ENCODE data around the gene MAST4.

Gene MAST4

GRCh38 chr5:66647146-66647856 lies 51.1 kb downstream of the MAST4 start:
- in situ Hi-C loops (cut with HindIII; ENCODE audit: low pct_ligation_motif_present, low sequenced_read_pairs), result no loop called here
- Histone ChIP-seq H3K27me3 (replicated peaks) (no peaks in the 10 kb centered on the region), H3K4me3 (ENCODE audit: low read depth, low read length) (no peak overlapping the region), H3K36me3 (replicated peaks) (no peaks in the 10 kb centered on the region), H3K27ac (no peak overlapping the region)
- TF ChIP-seq CTCF (IDR thresholded peaks at IDR 0.05; ENCODE audit: low read depth, low read length, missing control alignments), result no peak
- no peak for DNase-seq

- Histone ChIP-seq H3K27me3 (replicated peaks) (no peaks in the 10 kb centered on the region), H3K4me3 (ENCODE audit: low read depth, low read length) (no peak overlapping the region), H3K36me3 (replicated peaks) (no peaks in the 10 kb centered on the region), H3K27ac (no peak overlapping the region)
- TF ChIP-seq CTCF (IDR thresholded peaks at IDR 0.05; ENCODE audit: low read depth, low read length, missing control alignments), result no peak
- no peak for DNase-seq
- in situ Hi-C loops (cut with HindIII; ENCODE audit: low pct_ligation_motif_present, low sequenced_read_pairs), result no loop called here
These were observed 56.6 kb downstream of the MAST4 start for GRCh38 chr5:66652818-66653217.

GRCh38 chr5:66653325-66653724 lies 57.1 kb downstream of the MAST4 start:
- H3K4me3 ChIP-seq (ENCODE audit: low read depth, low read length), result no peak overlapping the region
- no peak overlapping the region for H3K27ac ChIP-seq
- no peak for TF ChIP-seq CTCF (IDR thresholded peaks at IDR 0.05; ENCODE audit: low read depth, low read length, missing control alignments)
- DNase-seq, result peak; percentile 62
- no peaks in the 10 kb centered on the region for H3K36me3 ChIP-seq (replicated peaks)
- H3K27me3 ChIP-seq (replicated peaks), result no peaks in the 10 kb centered on the region
- in situ Hi-C loops (cut with HindIII; ENCODE audit: low pct_ligation_motif_present, low sequenced_read_pairs), result no loop called here

DNA sequence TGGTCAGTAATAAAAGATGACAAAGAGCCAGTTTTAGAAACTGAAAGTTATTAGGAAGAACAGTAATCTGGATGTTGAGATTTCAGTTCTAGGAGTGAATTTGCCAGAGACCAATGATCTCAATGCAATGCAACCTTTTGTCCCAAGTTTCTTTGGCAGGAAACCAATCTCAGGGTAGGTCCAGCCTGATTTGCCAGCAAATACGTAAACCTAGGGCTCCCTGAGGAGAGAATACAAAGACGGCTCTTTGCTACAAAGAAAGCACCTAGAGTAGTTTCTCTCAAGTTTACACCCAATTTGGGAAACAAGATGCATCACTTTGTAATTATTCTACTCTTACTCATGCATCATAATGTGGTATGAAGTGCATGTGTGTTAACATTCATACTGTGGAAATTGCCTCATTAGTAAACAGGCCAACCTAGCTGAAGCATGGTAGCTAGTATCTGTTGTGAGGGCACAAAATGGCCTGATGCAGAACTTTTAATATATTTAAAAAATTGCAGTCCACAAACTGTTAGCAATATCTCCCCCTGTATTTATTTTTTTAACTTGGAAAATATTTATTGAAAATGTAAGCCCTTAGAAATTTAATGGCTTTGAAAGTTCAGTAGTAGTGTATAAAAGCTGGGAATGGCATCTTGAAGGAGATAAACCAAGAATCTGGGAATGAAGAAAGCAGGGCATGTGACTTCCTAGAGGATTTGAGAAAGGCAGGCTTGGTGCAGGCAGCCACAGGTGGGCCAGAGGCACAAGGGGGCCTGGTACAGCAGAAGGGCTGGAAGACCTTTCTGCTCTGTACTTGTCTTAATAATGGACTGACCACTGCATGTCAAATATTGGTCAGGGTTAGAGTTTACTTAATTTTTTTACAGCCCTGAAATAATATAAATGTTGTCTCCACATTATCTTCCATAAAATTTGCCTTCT lies 59.5 kb downstream of the MAST4 start:
- no peaks in the 10 kb centered on the region for H3K36me3 ChIP-seq (replicated peaks)
- TF ChIP-seq CTCF (IDR thresholded peaks at IDR 0.05; ENCODE audit: low read depth, low read length, missing control alignments), result no peak
- H3K27ac ChIP-seq, result no peak overlapping the region
- no peak overlapping the region for H3K4me3 ChIP-seq (ENCODE audit: low read depth, low read length)
- in situ Hi-C loops (cut with HindIII; ENCODE audit: low pct_ligation_motif_present, low sequenced_read_pairs), result no loop called here
- peak; percentile 4 for DNase-seq
- no peaks in the 10 kb centered on the region for H3K27me3 ChIP-seq (replicated peaks)

DNA sequence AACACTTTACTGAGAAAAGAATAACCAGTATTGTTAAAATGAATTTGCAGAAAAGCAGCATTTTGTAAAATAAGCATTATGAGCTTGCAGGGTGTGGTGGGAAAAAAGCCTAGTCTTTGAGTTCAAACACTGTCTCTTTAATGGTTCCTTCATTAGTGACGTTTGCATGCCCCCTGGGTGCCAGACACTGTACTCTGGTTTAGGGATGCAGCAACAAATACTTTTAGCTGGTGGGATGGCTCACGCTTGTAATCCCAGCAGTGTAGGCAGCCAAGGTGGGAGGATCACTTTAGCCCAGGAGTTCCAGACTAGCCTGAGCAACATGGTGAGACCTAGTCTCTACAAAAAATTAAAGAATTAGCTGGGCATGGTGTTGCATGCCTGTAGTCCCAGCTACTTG lies 62.3 kb downstream of the MAST4 start:
- Histone ChIP-seq H3K4me3 (ENCODE audit: low read depth, low read length) (no peak overlapping the region), H3K27me3 (replicated peaks) (no peaks in the 10 kb centered on the region), H3K27ac (no peak overlapping the region), H3K36me3 (replicated peaks) (no peaks in the 10 kb centered on the region)
- TF ChIP-seq CTCF (IDR thresholded peaks at IDR 0.05; ENCODE audit: low read depth, low read length, missing control alignments), result no peak
- no peak for DNase-seq
- in situ Hi-C loops (cut with HindIII; ENCODE audit: low pct_ligation_motif_present, low sequenced_read_pairs), result no loop called here

Data from brain microvascular endothelial cell (primary cell).